Rectal smooth muscle tissue (tissue), 1 donor: ENCODE measurements around the gene CAMTA1.

Source experiments
- H3K27ac ChIP-seq: one replicate; pipeline ENCODE4 v1.7.0; 2013; ENCODE audit warnings: low read depth, low read length, inconsistent platforms
- H3K27me3 ChIP-seq: one replicate; pipeline ENCODE4 v1.7.0; 2013; ENCODE audit warnings: low read length; ENCODE audit not compliant: control insufficient read depth, insufficient read depth
- H3K36me3 ChIP-seq: one replicate; pipeline ENCODE4 v1.7.0; 2013; ENCODE audit warnings: low read length; ENCODE audit not compliant: control insufficient read depth, insufficient read depth
- H3K4me1 ChIP-seq: one replicate; pipeline ENCODE4 v1.7.0; 2013; ENCODE audit warnings: low read length; ENCODE audit not compliant: control insufficient read depth, insufficient read depth
- H3K4me3 ChIP-seq: one replicate; pipeline ENCODE4 v1.7.0; 2013; ENCODE audit warnings: low read length
- H3K9ac ChIP-seq: one replicate; pipeline ENCODE4 v1.7.0; 2013; ENCODE audit warnings: low read length

CAMTA1 gene

GRCh38 chr1:7719468-7720094 lies 934.3 kb downstream of the CAMTA1 start:
- Histone ChIP-seq H3K27ac (no peak overlapping the region), H3K36me3 (no peaks in the 10 kb centered on the region), H3K4me3 (no peak overlapping the region), H3K4me1 (no peaks in the 10 kb centered on the region), H3K9ac (no peak overlapping the region), H3K27me3 (no peaks in the 10 kb centered on the region)

GRCh38 chr1:7721940-7722669 lies 936.9 kb downstream of the CAMTA1 start:
- H3K27ac ChIP-seq, result no peak overlapping the region
- H3K4me1 ChIP-seq, result no peaks in the 10 kb centered on the region
- H3K4me3 ChIP-seq, result no peak overlapping the region
- H3K9ac ChIP-seq, result no peak overlapping the region
- no peaks in the 10 kb centered on the region for H3K36me3 ChIP-seq
- no peaks in the 10 kb centered on the region for H3K27me3 ChIP-seq

GRCh38 chr1:7722670-7723012 lies 937.4 kb downstream of the CAMTA1 start:
- no peaks in the 10 kb centered on the region for H3K27me3 ChIP-seq
- no peak overlapping the region for H3K4me3 ChIP-seq
- no peaks in the 10 kb centered on the region for H3K4me1 ChIP-seq
- no peak overlapping the region for H3K27ac ChIP-seq
- H3K9ac ChIP-seq, result no peak overlapping the region
- no peaks in the 10 kb centered on the region for H3K36me3 ChIP-seq

GRCh38 chr1:7726623-7727022 lies 941.4 kb downstream of the CAMTA1 start:
- Histone ChIP-seq H3K9ac (no peak overlapping the region), H3K4me3 (no peak overlapping the region), H3K4me1 (no peaks in the 10 kb centered on the region), H3K27me3 (no peaks in the 10 kb centered on the region), H3K27ac (no peak overlapping the region), H3K36me3 (no peaks in the 10 kb centered on the region)

GRCh38 chr1:7727809-7728471 lies 942.7 kb downstream of the CAMTA1 start:
- H3K27me3 ChIP-seq, result no peaks in the 10 kb centered on the region
- H3K9ac ChIP-seq, result no peak overlapping the region
- no peaks in the 10 kb centered on the region for H3K4me1 ChIP-seq
- no peaks in the 10 kb centered on the region for H3K36me3 ChIP-seq
- H3K4me3 ChIP-seq, result no peak overlapping the region
- no peak overlapping the region for H3K27ac ChIP-seq

GRCh38 chr1:7729761-7730160 lies 944.5 kb downstream of the CAMTA1 start:
- H3K27ac ChIP-seq, result no peak overlapping the region
- no peak overlapping the region for H3K4me3 ChIP-seq
- H3K9ac ChIP-seq, result no peak overlapping the region
- no peaks in the 10 kb centered on the region for H3K4me1 ChIP-seq
- H3K27me3 ChIP-seq, result no peaks in the 10 kb centered on the region
- H3K36me3 ChIP-seq, result no peaks in the 10 kb centered on the region

- Histone ChIP-seq H3K4me1 (no peaks in the 10 kb centered on the region), H3K27ac (no peak overlapping the region), H3K27me3 (no peaks in the 10 kb centered on the region), H3K4me3 (no peak overlapping the region), H3K36me3 (no peaks in the 10 kb centered on the region), H3K9ac (no peak overlapping the region)
These were observed 947.1 kb downstream of the CAMTA1 start for GRCh38 chr1:7732331-7732730.

- Histone ChIP-seq H3K36me3 (no peaks in the 10 kb centered on the region), H3K27me3 (no peaks in the 10 kb centered on the region), H3K4me3 (no peak overlapping the region), H3K9ac (no peak overlapping the region), H3K4me1 (no peaks in the 10 kb centered on the region), H3K27ac (no peak overlapping the region)
These were observed 948.0 kb downstream of the CAMTA1 start for GRCh38 chr1:7733276-7733675.

GRCh38 chr1:7738044-7738443 lies 952.8 kb downstream of the CAMTA1 start:
- Histone ChIP-seq H3K4me1 (no peaks in the 10 kb centered on the region), H3K27me3 (no peaks in the 10 kb centered on the region), H3K36me3 (no peaks in the 10 kb centered on the region), H3K27ac (no peak overlapping the region), H3K9ac (no peak overlapping the region), H3K4me3 (no peak overlapping the region)

GRCh38 chr1:7743346-7743745 lies 958.1 kb downstream of the CAMTA1 start:
- Histone ChIP-seq H3K4me3 (no peak overlapping the region), H3K36me3 (peaks cover 2% of the 10 kb centered on the region), H3K27ac (no peak overlapping the region), H3K9ac (no peak overlapping the region), H3K27me3 (no peaks in the 10 kb centered on the region), H3K4me1 (no peaks in the 10 kb centered on the region)

GRCh38 chr1:7744882-7745281 lies 959.6 kb downstream of the CAMTA1 start:
- Histone ChIP-seq H3K4me3 (no peak overlapping the region), H3K36me3 (peaks cover 2% of the 10 kb centered on the region), H3K27ac (no peak overlapping the region)

GRCh38 chr1:7745783-7746182 lies 960.5 kb downstream of the CAMTA1 start:
- H3K9ac ChIP-seq, result no peak overlapping the region
- no peaks in the 10 kb centered on the region for H3K27me3 ChIP-seq
- H3K4me1 ChIP-seq, result no peaks in the 10 kb centered on the region
- H3K4me3 ChIP-seq, result no peak overlapping the region
- peaks cover 2% of the 10 kb centered on the region for H3K36me3 ChIP-seq
- no peak overlapping the region for H3K27ac ChIP-seq

More at GRCh38 chr1:7744882-7745281, 959.6 kb downstream of the CAMTA1 start:
- H3K4me1 ChIP-seq, result no peaks in the 10 kb centered on the region
- H3K27me3 ChIP-seq, result no peaks in the 10 kb centered on the region
- H3K9ac ChIP-seq, result no peak overlapping the region
